Colonic mucosa (tissue), 4 donors: Measurements from ENCODE around the gene SLC2A5. TPM values are rescaled to one million over a fixed set of nuclear protein-coding genes. Genes with fewer than 3 reads are reported as not detected.

Experiments
- DNase-seq: peaks from one replicate; pipeline ENCODE4 v3.0.0-alpha.2; 2020
- H3K27ac ChIP-seq: fragments of 200-600 bp; one replicate; pipeline ENCODE4 v1.8.0; 2021
- H3K27me3 ChIP-seq: fragments of 200-600 bp; one replicate; pipeline ENCODE4 v1.8.0; 2021
- H3K36me3 ChIP-seq: fragments of 200-600 bp; one replicate; pipeline ENCODE4 v1.8.0; 2021
- H3K4me1 ChIP-seq: fragments of 200-600 bp; one replicate; pipeline ENCODE4 v1.8.0; 2021; ENCODE audit warnings: mild to moderate bottlenecking
- H3K4me3 ChIP-seq: fragments of 200-600 bp; one replicate; pipeline ENCODE4 v1.8.0; 2021
- H3K9ac ChIP-seq, 2 donors: one replicate each; pipeline ENCODE4 v1.7.0; 2013; ENCODE audit warnings: control low read depth in 2 of 2, low read depth in 2 of 2, low read length in 2 of 2
- H3K9me3 ChIP-seq: fragments of 200-600 bp; one replicate; pipeline ENCODE4 v1.8.0; 2021
- CTCF ChIP-seq: fragments of 200-600 bp; IDR thresholded peaks from one replicate; pipeline ENCODE4 v1.8.0; 2022; ENCODE audit warnings: antibody characterized with exemption, mild to moderate bottlenecking
- intact Hi-C: fragments of 100-400 bp; cut with DNase I; formaldehyde crosslinking; loops from one replicate; pipeline ENCODE4 v1.14.1; 2022
- total RNA-seq, 2 donors: library from RNA; stranded (reverse); fragmentation: NEBNext Ultra II Directional in 1 of 2; extraction: Animal tissue kit (Norgen Biotek cat#: 25700) in 1 of 2; gene quantifications; one replicate each; pipeline ENCODE4 v1.2.1, GENCODE V29; 2021
- donor health status: healthy.
- donor health status: DM: no; HTN: no; CAD: no.
- donor health status: DM: no; HTN: no; CAD: no.

The SLC2A5 gene
- total RNA-seq, 2 donors from 2014 or later = 1.8 to 4.9 TPM

GRCh38 chr1:9042272-9042671, 27.2 kb downstream of the SLC2A5 start:
- Histone ChIP-seq H3K9ac (no peak overlapping the region), H3K36me3 (no peaks in the 10 kb centered on the region), H3K9me3 (no peaks in the 10 kb centered on the region), H3K4me3 (no peak overlapping the region), H3K27ac (no peak overlapping the region), H3K4me1 (no peaks in the 10 kb centered on the region), H3K27me3 (no peaks in the 10 kb centered on the region)
- no peak for DNase-seq
- intact Hi-C loops = no loop called here
- TF ChIP-seq CTCF = no peak

GRCh38 chr1:9041116-9041779, 28.2 kb downstream of the SLC2A5 start:
- Histone ChIP-seq H3K9ac (no peak overlapping the region), H3K27me3 (no peaks in the 10 kb centered on the region), H3K4me1 (no peaks in the 10 kb centered on the region), H3K36me3 (no peaks in the 10 kb centered on the region), H3K27ac (no peak overlapping the region), H3K4me3 (no peak overlapping the region), H3K9me3 (no peaks in the 10 kb centered on the region)
- no peak for TF ChIP-seq CTCF
- intact Hi-C loops = no loop called here
- no peak for DNase-seq

- no peak for TF ChIP-seq CTCF
- no peaks in the 10 kb centered on the region for H3K27me3 ChIP-seq
- H3K27ac ChIP-seq = no peak overlapping the region
- no peak overlapping the region for H3K9ac ChIP-seq
- H3K4me1 ChIP-seq = no peaks in the 10 kb centered on the region
- H3K36me3 ChIP-seq = no peaks in the 10 kb centered on the region
- no peaks in the 10 kb centered on the region for H3K9me3 ChIP-seq
- no peak for DNase-seq
- intact Hi-C loops = no loop called here
- no peak overlapping the region for H3K4me3 ChIP-seq
Observed at GRCh38 chr1:9040659-9041030, 28.8 kb downstream of the SLC2A5 start.

DNA sequence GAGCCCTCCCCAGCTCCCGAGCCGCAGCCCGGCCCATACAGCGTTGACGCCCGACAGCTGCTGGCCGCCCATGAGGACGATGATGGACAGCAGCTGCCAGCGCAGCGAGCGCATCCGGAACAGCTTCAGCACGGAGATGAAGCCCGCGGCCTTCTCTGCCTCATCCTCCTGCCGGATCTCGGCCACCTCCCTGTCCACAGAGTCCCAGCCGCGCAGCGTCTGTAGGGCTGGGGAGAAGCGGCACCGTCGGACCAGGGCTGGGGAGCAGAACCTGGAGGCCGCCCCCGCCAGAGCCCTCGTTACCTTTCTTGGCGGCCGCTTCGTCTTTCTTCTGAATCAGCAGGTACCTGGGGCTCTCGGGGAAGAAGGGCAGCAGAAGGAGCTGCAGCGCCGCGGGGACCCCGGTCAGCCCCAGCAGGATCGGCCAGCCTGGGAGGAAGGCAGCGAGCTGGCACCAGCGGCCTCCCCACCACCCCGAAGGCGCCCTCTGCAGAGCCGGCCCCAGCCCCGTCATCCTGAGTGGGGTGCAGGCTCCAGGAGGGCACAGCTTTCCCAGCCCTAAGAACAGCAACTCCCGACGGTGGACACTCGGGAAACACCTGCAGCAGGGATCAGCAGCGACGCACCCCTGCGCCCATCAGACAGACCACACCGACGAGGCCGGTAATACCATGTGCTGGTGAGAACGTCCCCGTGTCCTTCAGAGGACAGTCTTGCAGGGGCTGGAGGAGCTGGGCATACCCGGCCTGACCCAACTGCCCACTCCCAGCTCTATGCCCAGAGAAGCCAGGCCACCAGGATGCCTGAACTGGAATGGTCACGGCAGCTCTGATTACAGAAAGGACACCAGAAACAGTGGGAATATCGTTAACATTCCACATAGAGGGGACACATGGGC, 29.4 kb downstream of the SLC2A5 start:
- no peak for DNase-seq

More for the DNA sequence above, 29.4 kb downstream of the SLC2A5 start:
- H3K9ac ChIP-seq = no peak overlapping the region
- no peaks in the 10 kb centered on the region for H3K9me3 ChIP-seq
- intact Hi-C loops = no loop called here
- no peak overlapping the region for H3K4me3 ChIP-seq
- no peaks in the 10 kb centered on the region for H3K36me3 ChIP-seq
- no peak overlapping the region for H3K27ac ChIP-seq
- TF ChIP-seq CTCF = no peak
- H3K27me3 ChIP-seq = no peaks in the 10 kb centered on the region
- no peaks in the 10 kb centered on the region for H3K4me1 ChIP-seq
